K562 (cell line): Measurements from ENCODE around the gene RUNX1. TPM values are rescaled to one million over a fixed set of nuclear protein-coding genes. Genes with fewer than 3 reads are reported as not detected.

Source experiments
- CEBPG ChIP-seq, 3 experiments: fragments of 200-800 bp in 1 of 3; sonication (Bioruptor generic) in 1 of 3; sonication (generic) in 1 of 3; formaldehyde crosslinking in 1 of 3; IDR thresholded peaks in 2 of 3; conservative IDR thresholded peaks in 1 of 3; 2 replicates each; pipeline versions ENCODE4 v1.6.1 to v1.8.0; 2016 to 2022; ENCODE audit warnings: missing compliant biosample characterization in 2 of 3, missing genetic modification characterization in 2 of 3, mild to moderate bottlenecking in 1 of 3, missing genetic modification reagents in 1 of 3
- E2F6 ChIP-seq, 2 experiments: IDR thresholded peaks; 2 replicates each; pipeline ENCODE4 v1.6.1; 2011; ENCODE audit warnings: borderline replicate concordance in 1 of 2, control low read depth in 1 of 2, low read depth in 1 of 2, low read length in 1 of 2, mild to moderate bottlenecking in 1 of 2, mixed read lengths in 1 of 2, moderate library complexity in 1 of 2; ENCODE audit not compliant: insufficient read depth in 1 of 2, insufficient read length in 1 of 2, poor library complexity in 1 of 2, severe bottlenecking in 1 of 2; ENCODE audit errors: extremely low read depth in 1 of 2
- FOXM1 ChIP-seq, 2 experiments: fragments of 450-650 bp in 1 of 2; sonication (generic) in 1 of 2; formaldehyde crosslinking in 1 of 2; IDR thresholded peaks; 2 replicates each; pipeline versions ENCODE4 v1.6.1 to v1.9.0; 2017 to 2022; ENCODE audit warnings: low read depth in 2 of 2, mild to moderate bottlenecking in 2 of 2, missing genetic modification reagents in 1 of 2, moderate library complexity in 1 of 2
- GABPB2 ChIP-seq: fragments of 250-450 bp; sonication (Bioruptor Pico); conservative IDR thresholded peaks from 2 replicates; pipeline ENCODE4 v1.5.1; 2021; ENCODE audit warnings: mild to moderate bottlenecking
- HMG20A ChIP-seq: fragments of 450-650 bp; formaldehyde crosslinking; conservative IDR thresholded peaks from 2 replicates; pipeline ENCODE4 v1.4.0; 2020; ENCODE audit warnings: mild to moderate bottlenecking, mixed read lengths
- KAT7 ChIP-seq: sonication (generic); formaldehyde crosslinking; IDR thresholded peaks from 2 replicates; pipeline ENCODE4 v1.8.0; 2022; ENCODE audit warnings: missing genetic modification reagents, mild to moderate bottlenecking, borderline replicate concordance
- PHF20 ChIP-seq: fragments of 450-650 bp; IDR thresholded peaks from 2 replicates; pipeline ENCODE4 v1.6.1; 2018; ENCODE audit not compliant: partially characterized antibody
- SUPT5H ChIP-seq: fragments of 450-650 bp; IDR thresholded peaks from 2 replicates; pipeline ENCODE4 v1.6.1; 2016
- USF1 ChIP-seq: sonication (generic); formaldehyde crosslinking; IDR thresholded peaks from 2 replicates; pipeline ENCODE4 v1.9.0; 2022; ENCODE audit warnings: mild to moderate bottlenecking, missing genetic modification reagents
- ZNF165 ChIP-seq: fragments of 250-450 bp; sonication (Bioruptor Pico); IDR thresholded peaks from 2 replicates; pipeline ENCODE4 v1.4.0; 2020; ENCODE audit warnings: borderline replicate concordance
- ZNF384 ChIP-seq: IDR thresholded peaks from 2 replicates; pipeline ENCODE4 v1.6.1; 2012; ENCODE audit warnings: low read depth, low read length, improper control_type of control experiment
- polyA plus RNA-seq, 8 experiments: library from polyadenylated mRNA; depleted of rRNA in 4 of 8; stranded (reverse) in 5 of 8; unstranded in 3 of 8; fragments of >200 nt; fragmentation: Nextera tagmentation in 2 of 8; fragmentation: Illumina TruSeq in 1 of 8; extraction: Ambion mirVana in 2 of 8; extraction: Trizol in 1 of 8; gene quantifications; 2 replicates each; pipeline versions ENCODE4 v1.2.1 to v1.2.3, GENCODE V29; 2011 to 2014; ENCODE audit warnings: inconsistent platforms in 1 of 8, missing spikeins in 1 of 8
- total RNA-seq, 7 experiments: library from RNA; depleted of rRNA in 6 of 7; stranded (reverse); fragments of >200 nt in 6 of 7; fragmentation: Illumina TruSeq in 2 of 7; extraction: Trizol in 2 of 7; gene quantifications; 2 replicates each; pipeline versions ENCODE4 v1.2.1 to v1.2.3, GENCODE V29; 2011 to 2021; ENCODE audit warnings: low replicate concordance in 1 of 7
- TF ChIP-seq, protein P1 (sequence below): fragments of 200-800 bp; sonication (Bioruptor generic); IDR thresholded peaks from 2 replicates; pipeline ENCODE4 v1.6.1; 2017; ENCODE audit warnings: missing genetic modification characterization, missing compliant biosample characterization
- TF ChIP-seq, protein P2 (sequence below): sonication (generic); formaldehyde crosslinking; IDR thresholded peaks from 2 replicates; pipeline ENCODE4 v1.5.0; 2020; ENCODE audit warnings: missing genetic modification reagents
- TF ChIP-seq, protein P3 (sequence below): fragments of 250-450 bp; sonication (Bioruptor Pico); IDR thresholded peaks from 2 replicates; pipeline ENCODE4 v1.4.0; 2020

RUNX1 gene
- total and polyA plus RNA-seq, 9 of the 15 experiments (the other 6 are each of a cell fraction or from before 2014, with no cell fraction given) = 2.2 to 68.6 (median 17.8) TPM

DNA sequence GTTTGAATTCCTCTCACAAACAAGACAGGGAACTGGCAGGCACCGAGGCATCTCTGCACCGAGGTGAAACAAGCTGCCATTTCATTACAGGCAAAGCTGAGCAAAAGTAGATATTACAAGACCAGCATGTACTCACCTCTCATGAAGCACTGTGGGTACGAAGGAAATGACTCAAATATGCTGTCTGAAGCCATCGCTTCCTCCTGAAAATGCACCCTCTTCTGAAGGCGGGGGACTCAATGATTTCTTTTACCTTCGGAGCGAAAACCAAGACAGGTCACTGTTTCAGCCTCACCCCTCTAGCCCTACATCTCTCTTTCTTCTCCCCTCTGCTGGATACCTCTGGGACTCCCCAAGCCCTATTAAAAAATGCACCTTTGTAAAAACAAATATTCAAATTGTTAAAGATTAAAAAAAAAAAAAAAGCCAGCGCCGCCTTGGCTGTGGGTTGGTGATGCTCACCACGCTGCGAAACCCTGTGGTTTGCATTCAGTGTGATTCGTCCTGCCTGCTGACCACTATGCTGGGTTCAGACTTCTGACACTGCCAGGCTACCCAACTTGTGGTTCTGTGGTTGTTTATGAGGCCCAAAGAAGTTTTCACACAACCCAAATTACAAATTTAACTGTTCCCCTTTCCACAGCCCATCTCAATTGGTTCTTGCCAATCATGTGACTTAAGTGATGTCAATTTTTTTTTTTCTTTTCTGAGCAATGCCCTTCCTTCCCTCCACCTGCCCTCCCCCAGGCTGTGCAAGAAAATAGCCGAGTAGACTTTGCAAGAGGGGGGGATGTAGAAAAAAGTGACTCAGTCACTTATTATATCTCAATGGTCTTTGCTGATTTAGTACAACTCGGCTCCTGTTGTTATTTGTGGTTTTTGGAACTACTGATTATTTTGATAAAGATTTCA lies at the start of gene RUNX1 (continued):
- TF ChIP-seq, protein P1, sequence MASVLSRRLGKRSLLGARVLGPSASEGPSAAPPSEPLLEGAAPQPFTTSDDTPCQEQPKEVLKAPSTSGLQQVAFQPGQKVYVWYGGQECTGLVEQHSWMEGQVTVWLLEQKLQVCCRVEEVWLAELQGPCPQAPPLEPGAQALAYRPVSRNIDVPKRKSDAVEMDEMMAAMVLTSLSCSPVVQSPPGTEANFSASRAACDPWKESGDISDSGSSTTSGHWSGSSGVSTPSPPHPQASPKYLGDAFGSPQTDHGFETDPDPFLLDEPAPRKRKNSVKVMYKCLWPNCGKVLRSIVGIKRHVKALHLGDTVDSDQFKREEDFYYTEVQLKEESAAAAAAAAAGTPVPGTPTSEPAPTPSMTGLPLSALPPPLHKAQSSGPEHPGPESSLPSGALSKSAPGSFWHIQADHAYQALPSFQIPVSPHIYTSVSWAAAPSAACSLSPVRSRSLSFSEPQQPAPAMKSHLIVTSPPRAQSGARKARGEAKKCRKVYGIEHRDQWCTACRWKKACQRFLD (CRISPR knock-in tag) = 0 out of 2 replicates have a peak, but pooled peaks have one; percentile 25
- no peak for TF ChIP-seq SUPT5H
- TF ChIP-seq CEBPG (CRISPR knock-in tag; IDR thresholded peaks at IDR 0.05) = no peak
- no peak for TF ChIP-seq CEBPG (tag; conservative IDR thresholded peaks at IDR 0.05 in 1 of 2, IDR thresholded peaks at IDR 0.05 in 1 of 2)
- TF ChIP-seq ZNF384 = peak; percentile 93
- no peak for TF ChIP-seq HMG20A (CRISPR knock-in tag)
- TF ChIP-seq GABPB2 = no peak
- no peak for TF ChIP-seq KAT7 (CRISPR knock-in tag)
- TF ChIP-seq, protein P2, sequence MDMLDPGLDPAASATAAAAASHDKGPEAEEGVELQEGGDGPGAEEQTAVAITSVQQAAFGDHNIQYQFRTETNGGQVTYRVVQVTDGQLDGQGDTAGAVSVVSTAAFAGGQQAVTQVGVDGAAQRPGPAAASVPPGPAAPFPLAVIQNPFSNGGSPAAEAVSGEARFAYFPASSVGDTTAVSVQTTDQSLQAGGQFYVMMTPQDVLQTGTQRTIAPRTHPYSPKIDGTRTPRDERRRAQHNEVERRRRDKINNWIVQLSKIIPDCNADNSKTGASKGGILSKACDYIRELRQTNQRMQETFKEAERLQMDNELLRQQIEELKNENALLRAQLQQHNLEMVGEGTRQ (CRISPR knock-in tag) = peak; percentile 69
- TF ChIP-seq, protein P3, sequence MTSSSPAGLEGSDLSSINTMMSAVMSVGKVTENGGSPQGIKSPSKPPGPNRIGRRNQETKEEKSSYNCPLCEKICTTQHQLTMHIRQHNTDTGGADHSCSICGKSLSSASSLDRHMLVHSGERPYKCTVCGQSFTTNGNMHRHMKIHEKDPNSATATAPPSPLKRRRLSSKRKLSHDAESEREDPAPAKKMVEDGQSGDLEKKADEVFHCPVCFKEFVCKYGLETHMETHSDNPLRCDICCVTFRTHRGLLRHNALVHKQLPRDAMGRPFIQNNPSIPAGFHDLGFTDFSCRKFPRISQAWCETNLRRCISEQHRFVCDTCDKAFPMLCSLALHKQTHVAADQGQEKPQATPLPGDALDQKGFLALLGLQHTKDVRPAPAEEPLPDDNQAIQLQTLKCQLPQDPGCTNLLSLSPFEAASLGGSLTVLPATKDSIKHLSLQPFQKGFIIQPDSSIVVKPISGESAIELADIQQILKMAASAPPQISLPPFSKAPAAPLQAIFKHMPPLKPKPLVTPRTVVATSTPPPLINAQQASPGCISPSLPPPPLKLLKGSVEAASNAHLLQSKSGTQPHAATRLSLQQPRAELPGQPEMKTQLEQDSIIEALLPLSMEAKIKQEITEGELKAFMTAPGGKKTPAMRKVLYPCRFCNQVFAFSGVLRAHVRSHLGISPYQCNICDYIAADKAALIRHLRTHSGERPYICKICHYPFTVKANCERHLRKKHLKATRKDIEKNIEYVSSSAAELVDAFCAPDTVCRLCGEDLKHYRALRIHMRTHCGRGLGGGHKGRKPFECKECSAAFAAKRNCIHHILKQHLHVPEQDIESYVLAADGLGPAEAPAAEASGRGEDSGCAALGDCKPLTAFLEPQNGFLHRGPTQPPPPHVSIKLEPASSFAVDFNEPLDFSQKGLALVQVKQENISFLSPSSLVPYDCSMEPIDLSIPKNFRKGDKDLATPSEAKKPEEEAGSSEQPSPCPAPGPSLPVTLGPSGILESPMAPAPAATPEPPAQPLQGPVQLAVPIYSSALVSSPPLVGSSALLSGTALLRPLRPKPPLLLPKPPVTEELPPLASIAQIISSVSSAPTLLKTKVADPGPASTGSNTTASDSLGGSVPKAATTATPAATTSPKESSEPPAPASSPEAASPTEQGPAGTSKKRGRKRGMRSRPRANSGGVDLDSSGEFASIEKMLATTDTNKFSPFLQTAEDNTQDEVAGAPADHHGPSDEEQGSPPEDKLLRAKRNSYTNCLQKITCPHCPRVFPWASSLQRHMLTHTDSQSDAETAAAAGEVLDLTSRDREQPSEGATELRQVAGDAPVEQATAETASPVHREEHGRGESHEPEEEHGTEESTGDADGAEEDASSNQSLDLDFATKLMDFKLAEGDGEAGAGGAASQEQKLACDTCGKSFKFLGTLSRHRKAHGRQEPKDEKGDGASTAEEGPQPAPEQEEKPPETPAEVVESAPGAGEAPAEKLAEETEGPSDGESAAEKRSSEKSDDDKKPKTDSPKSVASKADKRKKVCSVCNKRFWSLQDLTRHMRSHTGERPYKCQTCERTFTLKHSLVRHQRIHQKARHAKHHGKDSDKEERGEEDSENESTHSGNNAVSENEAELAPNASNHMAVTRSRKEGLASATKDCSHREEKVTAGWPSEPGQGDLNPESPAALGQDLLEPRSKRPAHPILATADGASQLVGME (CRISPR knock-in tag) = no peak
- TF ChIP-seq FOXM1 (IDR thresholded peaks at IDR 0.05; ENCODE audit: low read depth) = 0 out of 2 replicates have a peak, but pooled peaks have one; percentile 11
- no peak for TF ChIP-seq FOXM1 (CRISPR knock-in tag; IDR thresholded peaks at IDR 0.05; ENCODE audit: low read depth)
- TF ChIP-seq PHF20 = no peak
- TF ChIP-seq USF1 (CRISPR knock-in tag) = peak; percentile 81
- TF ChIP-seq E2F6 (IDR thresholded peaks at IDR 0.05; ENCODE audit: borderline replicate concordance in 1 of 2, extremely low read depth in 1 of 2, insufficient read depth in 1 of 2, insufficient read length in 1 of 2, low read depth in 1 of 2, low read length in 1 of 2, poor library complexity in 1 of 2, severe bottlenecking in 1 of 2) = peak; percentile 7 to 95
- no peak for TF ChIP-seq ZNF165 (CRISPR knock-in tag)
